ENCODE measurements around the gene RAB33B. TPM values are rescaled to one million over a fixed set of nuclear protein-coding genes. Genes with fewer than 3 reads are reported as not detected.

Gene RAB33B
- total and polyA plus RNA-seq, 9 of the 15 experiments (the other 6 are each of a cell fraction or from before 2014, with no cell fraction given): 1.7 to 3.7 (median 3.0) TPM

GRCh38 chr4:139509727-139510410 is 55.9 kb downstream of the RAB33B start:
- Histone ChIP-seq H3K4me3 (no peak overlapping the region), H3K4me1 (replicated peaks in 1 of 2; ENCODE audit: control insufficient read depth in 2 of 2, insufficient read depth in 2 of 2, low read length in 2 of 2) (no peaks in the 10 kb centered on the region; a peak in 2 of 5 replicates), H3K79me2 (ENCODE audit: control insufficient read depth, insufficient read depth, low read length) (no peaks in the 10 kb centered on the region), H3K9ac (ENCODE audit: insufficient read depth in 1 of 2, low read depth in 2 of 2, low read length in 2 of 2) (no peak overlapping the region), H3K9me1 (ENCODE audit: control insufficient read depth, insufficient read depth, low read length) (no peaks in the 10 kb centered on the region), H2AFZ (ENCODE audit: low read depth, low read length) (no peak overlapping the region), H3K27ac (ENCODE audit: extremely low read depth, low read depth, low read length) (no peak overlapping the region), H3K27me3 (ENCODE audit: control insufficient read depth in 2 of 2, insufficient read depth in 2 of 2, low read length in 2 of 2) (peaks cover 10 to 13% of the 10 kb centered on the region in 2 experiments), H4K20me1 (replicated peaks; ENCODE audit: control insufficient read depth, insufficient read depth, low read length) (0 out of 2 replicates have a peak, but pooled peaks cover 4% of the 10 kb centered on the region), H3K4me2 (ENCODE audit: insufficient read depth, low read length) (no peak overlapping the region; the same call in 1 of the 2 replicates), H3K9me3 (replicated peaks; ENCODE audit: control insufficient read depth, insufficient read depth, low read depth, low read length) (no peaks in the 10 kb centered on the region), H3K36me3 (ENCODE audit: control insufficient read depth, insufficient read depth, low read length) (no peaks in the 10 kb centered on the region)
- TF ChIP-seq CTCF (IDR thresholded peaks at IDR 0.05 in 2 of 3, conservative IDR thresholded peaks at IDR 0.05 in 1 of 3; ENCODE audit: insufficient read depth in 2 of 3, low read depth in 1 of 3, low read length in 3 of 3) (peak; percentile 64 to 66 (median 65)), RAD21 (CRISPR knock-in tag; conservative IDR thresholded peaks at IDR 0.05 in 1 of 2, IDR thresholded peaks at IDR 0.05 in 1 of 2) (peak in 1 of 2 experiments; percentile 54; a peak in 3 of 4 replicates), RHOXF2B (CRISPR knock-in tag; conservative IDR thresholded peaks at IDR 0.05) (no peak)
- intact Hi-C loops (cut with micrococcal nuclease) (no loop called here), in situ Hi-C loops (cut with MboI) (no loop called here)
- DNase-seq (ENCODE audit: extremely low read depth in 1 of 4, low spot score in 3 of 4): peak in 2 of 4 experiments; percentile 27 to 47
- ChIA-PET CTCF (ENCODE audit: low intra/inter-chr PET ratio) (no interaction called here), POLR2A (interaction anchor here (1.0 to 1.2 kb wide), 2 partner anchors 17 to 56 kb away, joined by 3 read pairs; partner anchors contain the start of gene RAB33B)
- WGBS (ENCODE audit: insufficient coverage, low coverage, missing lambda C conversion rate): 14% methylated on average over 6 of the region's 6 CpGs
- ATAC-seq: peak; percentile 87
- FAIRE-seq: peak; percentile 84
- BruUV-seq (replicated peaks): no TSS peak

Measured in K562 (cell line).